GM19452 (cell line): Measurements from ENCODE around the gene CLIP1.
A peak's percentile ranks its signal among the peaks of the same experiment; 100 is the strongest.
"Not testable (repeated sequence)": the region's sequence is repeated elsewhere in the genome, so short reads cannot be mapped to it uniquely, and the experiment has no call there.

Source experiments
- ATAC-seq: cut with Tn5 transposase; IDR thresholded peaks from one replicate; pipeline ENCODE4 v1.9.1; 2021; ENCODE audit not compliant: unreplicated experiment

Gene CLIP1

GRCh38 chr12:122260735-122261134 lies 161.7 kb downstream of the CLIP1 start:
- not testable (repeated sequence) for ATAC-seq

- ATAC-seq: not testable (repeated sequence)
These were observed 163.5 kb downstream of the CLIP1 start for GRCh38 chr12:122258939-122259338.

GRCh38 chr12:122258462-122258861 lies 164.0 kb downstream of the CLIP1 start:
- not testable (repeated sequence) for ATAC-seq

- no peak for ATAC-seq
These were observed 171.9 kb downstream of the CLIP1 start for GRCh38 chr12:122250536-122250935.

- no peak for ATAC-seq
These were observed 172.4 kb downstream of the CLIP1 start for GRCh38 chr12:122250047-122250446.

GRCh38 chr12:122245553-122245952 lies 176.9 kb downstream of the CLIP1 start:
- no peak for ATAC-seq

- ATAC-seq: no peak
These were observed 177.7 kb downstream of the CLIP1 start for GRCh38 chr12:122244565-122245371.

- no peak for ATAC-seq
These were observed 178.5 kb downstream of the CLIP1 start for GRCh38 chr12:122243965-122244364.

GRCh38 chr12:122238861-122239260 lies 183.6 kb downstream of the CLIP1 start:
- ATAC-seq: no peak

GRCh38 chr12:122235741-122236140 lies 186.7 kb downstream of the CLIP1 start:
- ATAC-seq: no peak

GRCh38 chr12:122232691-122233090 lies 189.8 kb downstream of the CLIP1 start:
- no peak for ATAC-seq

GRCh38 chr12:122230798-122231197 lies 191.7 kb downstream of the CLIP1 start:
- no peak for ATAC-seq

- no peak for ATAC-seq
These were observed 194.4 kb downstream of the CLIP1 start for GRCh38 chr12:122228092-122228491.

- no peak for ATAC-seq
These were observed 195.1 kb downstream of the CLIP1 start for GRCh38 chr12:122227341-122227740.

GRCh38 chr12:122226366-122227125 lies 195.9 kb downstream of the CLIP1 start:
- ATAC-seq: no peak

- peak; percentile 91 for ATAC-seq
These were observed 196.6 kb downstream of the CLIP1 start, which contains the start of gene DIABLO for GRCh38 chr12:122225683-122226365. TSS of gene DIABLO (minus strand) at chr12:122226052. CDS start at chr12:122226014, 38 bp downstream.
